RPMI8226 (cell line): ENCODE data around the gene CIDEA.
"Not testable (repeated sequence)": the region's sequence is repeated elsewhere in the genome, so short reads cannot be mapped to it uniquely, and the experiment has no call there.

Experiments
- DNase-seq: peaks from one replicate; pipeline ENCODE4 v3.0.0-alpha.2; 2015

CIDEA gene

DNA sequence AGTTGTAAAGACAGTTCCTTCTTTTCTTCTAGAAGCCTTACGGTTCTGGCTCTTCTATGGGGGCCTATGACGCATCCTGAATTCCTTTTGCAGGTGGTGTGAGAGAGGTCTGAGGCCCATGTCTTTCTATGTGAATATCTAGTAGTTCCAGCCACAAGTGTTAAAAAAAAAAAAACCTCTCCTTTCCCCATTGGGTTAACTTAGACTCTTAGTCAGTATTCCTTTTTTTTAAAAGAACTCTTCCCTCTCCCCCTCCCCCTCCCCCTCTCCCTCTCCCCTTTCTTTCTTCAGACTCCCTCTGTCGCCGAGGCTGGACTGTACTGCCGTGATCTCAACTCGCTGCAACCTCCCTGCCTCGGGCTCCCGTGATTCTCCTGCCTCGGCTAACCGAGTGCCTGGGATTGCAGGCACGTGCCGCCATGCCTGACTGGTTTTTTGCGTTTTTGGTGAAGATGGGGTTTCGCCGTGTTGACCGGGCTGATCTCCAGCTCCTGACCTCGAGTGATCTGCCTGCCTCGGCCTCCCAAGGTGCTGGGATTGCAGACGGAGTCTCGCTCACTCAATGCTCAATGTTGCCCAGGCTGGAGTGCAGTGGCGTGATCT is 11.4 kb upstream of the CIDEA start:
- DNase-seq = no peak

DNA sequence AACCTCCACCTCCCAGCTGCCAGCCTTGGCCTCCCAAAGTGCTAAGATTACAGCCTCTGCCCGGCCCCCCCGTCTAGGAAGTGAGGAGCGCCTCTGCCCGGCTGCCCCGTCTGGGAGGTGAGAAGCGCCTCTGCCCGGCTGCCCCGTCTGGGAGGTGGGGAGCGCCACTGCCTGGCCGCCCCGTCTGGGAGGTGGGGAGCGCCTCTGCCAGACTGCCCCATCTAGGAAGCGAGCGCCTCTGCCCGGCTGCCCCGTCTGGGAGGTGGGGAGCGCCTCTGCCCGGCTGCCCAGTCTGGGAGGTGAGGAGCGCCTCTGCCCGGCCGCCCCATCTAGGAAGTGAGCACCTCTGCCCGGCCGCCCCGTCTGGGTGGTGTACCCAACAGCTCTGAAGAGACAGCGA is 10.9 kb upstream of the CIDEA start:
- DNase-seq = not testable (repeated sequence)

DNA sequence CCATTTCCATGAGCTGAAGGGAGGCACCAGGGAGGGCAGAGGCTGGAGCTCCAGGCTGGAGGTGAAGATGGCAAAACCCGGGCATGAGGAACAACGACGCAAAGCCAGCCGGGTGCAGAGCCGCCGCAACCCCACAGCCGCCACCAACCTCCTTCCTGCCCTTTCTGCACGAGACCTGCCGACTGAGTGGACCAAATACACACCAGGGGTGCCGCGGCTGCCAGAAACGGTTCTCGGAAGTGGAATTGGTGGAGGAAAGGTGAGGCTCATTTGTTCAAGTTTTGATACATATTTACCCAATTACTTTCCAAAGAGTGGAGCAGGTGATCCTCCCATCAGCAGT is 8.4 kb upstream of the CIDEA start:
- DNase-seq = no peak

DNA sequence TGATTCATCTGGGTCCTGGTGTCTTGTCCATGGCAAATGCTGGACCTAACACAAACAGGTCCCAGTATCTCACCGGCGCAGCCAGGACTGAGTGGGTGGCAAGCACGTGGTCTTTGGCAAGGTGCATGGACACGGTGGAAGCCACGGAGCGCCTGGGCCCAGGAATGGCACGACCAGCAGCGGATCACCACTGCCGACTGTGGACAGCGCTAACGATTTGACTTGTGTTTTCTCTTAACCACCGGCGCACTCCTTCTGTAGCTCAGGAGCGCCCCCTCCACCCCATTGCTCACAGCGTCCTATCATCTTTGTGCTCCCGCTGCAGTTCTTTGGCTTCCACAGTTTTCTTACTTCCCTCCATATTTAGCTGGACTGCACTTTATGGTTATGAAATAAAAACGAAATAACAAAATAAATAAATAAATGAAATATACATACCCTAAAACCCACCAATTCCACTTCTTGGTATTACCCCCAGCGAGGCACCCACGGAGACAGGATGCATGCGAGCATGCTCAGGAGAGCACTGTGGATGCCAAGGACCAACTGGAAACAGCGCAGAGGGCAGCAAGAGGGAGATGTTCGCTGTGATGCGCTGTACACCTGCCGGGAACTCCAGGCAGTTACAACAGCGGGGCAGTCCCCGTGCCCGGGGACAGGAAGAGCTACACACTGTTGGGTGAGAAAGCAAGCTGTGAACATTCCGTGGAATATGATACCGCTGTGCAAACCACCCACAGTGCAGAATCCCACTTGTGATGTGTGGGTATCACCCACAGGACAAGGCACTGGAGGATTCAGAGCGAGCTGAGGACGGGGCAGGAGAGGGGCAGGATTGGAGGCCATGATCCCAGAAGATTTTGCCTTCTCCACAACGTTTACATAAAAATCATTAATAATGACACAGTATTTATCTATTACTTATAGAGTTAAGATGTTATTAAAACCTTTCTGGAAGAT is 7.0 kb upstream of the CIDEA start:
- peak; percentile 81 for DNase-seq

DNA sequence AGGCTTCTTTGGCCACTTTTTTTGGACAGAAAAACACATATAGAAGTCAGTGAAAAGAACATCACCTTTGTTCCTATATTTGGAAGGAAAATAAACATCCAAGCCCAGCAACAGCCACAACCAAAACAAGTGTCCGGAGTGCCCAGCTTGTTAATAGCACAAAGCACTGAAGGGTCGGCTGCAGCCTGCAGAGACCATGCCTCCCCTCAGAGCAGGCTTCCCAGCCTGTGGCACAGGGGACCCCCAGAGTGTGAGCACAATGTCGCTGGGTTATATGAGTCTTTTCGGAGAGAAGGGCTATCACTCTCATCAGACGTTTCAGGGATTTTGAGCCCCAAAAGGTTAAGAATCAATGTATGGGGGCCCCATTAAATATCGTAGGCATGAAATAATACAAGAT is 6.2 kb upstream of the CIDEA start:
- DNase-seq = no peak

DNA sequence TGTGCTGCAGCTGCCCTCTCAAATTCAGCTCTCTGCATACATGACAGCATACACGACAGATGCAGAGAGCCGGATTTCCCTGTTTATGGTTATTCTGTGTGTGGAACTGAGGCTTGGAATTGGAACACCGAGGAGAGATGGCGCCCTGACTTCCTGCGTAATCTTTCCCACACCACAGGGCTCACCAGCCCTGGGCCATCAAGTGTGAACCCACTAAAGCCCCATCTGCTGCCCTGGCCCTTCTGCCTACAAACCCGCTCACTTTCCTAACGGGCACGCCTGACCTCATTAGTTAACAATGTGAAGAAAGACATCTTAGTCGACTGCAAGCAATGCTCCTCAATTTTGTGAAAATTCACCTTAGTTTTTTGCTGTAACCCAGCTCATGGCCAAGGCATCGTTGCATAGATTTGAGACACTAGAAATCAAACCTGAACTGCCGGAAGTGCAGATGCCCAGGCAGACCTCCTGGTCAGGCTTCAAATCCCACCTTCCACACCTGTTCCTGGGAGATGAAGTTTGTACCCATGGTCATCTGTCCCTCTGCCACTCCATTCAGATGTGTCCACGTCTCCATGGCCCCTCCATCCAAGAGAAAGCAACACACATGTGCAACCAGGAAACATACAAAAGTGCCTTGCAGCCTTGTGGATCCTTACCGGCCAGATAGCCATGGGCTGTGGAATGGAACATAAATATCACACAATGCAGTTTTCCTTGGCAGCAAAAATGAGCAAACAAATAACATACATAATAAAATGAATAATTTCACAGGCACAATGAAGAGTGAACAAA is 5.0 kb upstream of the CIDEA start:
- no peak for DNase-seq

DNA sequence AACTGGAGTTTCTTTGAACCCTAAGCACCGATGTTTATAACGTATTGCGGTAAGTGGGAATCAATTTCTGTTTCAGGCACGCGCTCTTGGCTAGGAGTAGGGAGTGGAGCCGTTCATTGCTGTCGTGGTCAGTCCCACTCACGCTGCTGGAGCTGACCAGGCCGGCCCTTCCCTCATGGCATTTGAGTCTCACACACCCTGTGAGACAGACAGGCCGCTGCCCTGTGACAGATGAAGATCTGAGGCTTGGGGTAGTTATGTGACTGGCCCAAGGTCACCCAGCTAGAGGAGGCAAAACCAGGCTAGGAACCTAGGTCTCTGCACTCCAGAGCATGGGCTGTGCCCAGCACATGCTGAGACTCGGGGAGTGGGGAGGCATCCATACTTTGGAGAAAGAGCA is 2.9 kb upstream of the CIDEA start:
- DNase-seq = no peak

DNA sequence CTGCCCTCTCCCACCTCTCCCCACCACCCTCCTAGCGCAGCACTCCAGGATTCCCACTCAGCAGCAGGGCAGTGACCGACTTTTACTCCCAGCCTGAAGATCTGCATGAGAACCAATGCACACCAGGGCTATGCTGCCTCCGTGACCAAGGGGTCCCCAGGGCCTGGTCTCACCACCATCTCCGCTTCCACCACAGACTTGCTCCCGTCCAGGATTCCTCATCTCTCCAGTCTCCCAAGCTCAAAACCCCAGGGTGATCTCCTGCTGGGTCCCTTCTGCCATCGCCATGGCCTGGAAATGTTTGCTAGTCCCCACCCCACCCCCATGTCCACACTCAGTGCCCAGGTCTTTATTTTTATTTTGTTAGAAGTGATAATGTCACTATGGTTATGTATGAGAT is 2.1 kb upstream of the CIDEA start:
- no peak for DNase-seq

DNA sequence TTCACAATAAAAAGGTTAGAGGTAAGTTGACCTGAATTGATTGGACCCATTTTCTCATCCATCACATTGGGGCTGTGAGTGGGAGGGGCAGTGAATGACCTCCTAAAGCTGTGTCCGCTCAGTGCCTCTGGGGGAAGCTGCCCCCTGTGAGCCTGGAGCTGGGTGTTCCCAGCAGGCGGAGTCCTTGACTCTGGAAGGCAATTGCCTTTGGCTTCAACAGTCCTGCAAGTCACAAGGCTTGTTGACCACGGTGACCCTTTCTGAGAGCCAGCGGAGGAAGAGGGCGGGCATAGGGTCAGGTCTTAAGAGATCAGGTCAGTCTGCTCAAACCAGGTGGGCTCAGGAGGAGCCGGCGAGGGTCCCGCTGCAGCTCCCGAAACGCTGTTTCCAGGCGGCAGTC is 1.1 kb upstream of the CIDEA start:
- no peak for DNase-seq

DNA sequence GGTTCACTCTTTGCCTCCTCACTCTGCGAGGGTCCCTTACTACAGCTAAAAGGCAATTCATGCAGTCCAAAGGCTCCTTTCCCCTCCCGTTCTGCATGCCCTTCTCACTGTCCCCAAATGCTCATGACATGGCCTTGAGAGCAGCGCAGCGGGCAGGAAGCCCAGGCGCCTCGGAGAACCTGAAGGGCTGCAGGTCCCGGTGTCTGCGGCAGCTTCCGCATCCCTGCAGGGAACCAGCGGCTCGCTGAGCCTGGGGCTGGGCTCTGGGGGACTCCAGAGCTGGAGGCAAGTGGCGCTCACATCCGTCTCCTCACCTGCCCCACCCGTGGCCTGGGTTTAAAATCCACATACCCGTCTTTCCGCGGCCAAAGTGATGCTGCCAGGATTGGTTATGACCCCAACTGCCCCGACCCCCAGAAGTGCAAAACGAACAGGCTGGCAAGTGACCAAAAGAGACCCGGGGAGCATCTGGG is 462 bp upstream of the CIDEA start:
- DNase-seq = no peak

DNA sequence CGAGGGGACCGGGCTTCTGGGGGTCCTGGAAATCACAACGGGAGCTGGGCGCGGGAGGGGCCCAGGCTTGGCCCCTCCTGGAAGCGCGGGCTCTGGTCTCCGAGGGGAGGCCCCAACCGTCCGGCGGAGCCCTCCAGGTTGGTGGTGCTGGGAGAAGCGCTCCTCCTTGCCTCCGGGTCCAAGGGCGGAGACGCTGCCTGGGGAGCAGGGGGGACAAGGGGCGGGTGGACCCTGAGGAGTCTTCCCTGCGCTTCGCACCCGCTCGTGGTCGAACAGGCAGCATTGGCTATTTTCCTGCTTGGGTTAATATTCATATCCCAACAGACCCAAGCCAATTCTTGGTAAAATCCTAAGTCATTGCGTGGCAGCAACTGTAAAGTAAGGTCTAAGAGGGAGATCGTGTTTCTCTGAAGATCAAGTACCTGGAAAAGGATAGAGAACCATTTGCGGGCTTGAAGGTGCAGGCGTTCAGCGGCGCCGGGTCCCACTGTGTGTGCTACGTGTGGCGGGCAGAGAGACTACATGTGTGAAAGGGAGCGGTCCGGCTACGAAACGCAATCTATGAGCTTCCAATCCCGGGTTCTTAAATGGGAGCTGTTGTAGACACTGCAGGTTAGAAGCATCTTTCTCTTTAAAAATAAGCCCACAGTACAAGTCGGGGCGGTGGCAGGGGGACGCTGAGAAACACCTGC is 805 bp downstream of the CIDEA start:
- no peak for DNase-seq

DNA sequence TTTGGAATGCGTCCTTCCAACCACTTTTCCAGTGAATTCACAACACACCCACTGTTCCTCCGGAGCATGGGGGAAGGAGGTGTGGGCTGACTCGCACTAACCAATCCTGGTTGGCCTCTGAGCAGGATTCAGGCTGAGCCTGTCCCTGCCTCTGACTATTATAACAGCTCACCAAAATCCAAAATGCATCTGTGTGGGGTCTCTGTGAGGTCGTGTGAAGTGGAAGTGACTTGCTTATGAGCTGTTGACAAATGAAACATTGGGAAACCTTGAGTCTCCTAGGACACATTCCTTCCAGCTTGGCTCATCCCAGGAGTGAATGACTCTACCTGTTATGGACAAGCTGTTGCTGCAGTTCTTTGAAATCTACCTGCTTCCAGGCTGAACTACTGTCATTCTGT is 1.5 kb downstream of the CIDEA start:
- no peak for DNase-seq

DNA sequence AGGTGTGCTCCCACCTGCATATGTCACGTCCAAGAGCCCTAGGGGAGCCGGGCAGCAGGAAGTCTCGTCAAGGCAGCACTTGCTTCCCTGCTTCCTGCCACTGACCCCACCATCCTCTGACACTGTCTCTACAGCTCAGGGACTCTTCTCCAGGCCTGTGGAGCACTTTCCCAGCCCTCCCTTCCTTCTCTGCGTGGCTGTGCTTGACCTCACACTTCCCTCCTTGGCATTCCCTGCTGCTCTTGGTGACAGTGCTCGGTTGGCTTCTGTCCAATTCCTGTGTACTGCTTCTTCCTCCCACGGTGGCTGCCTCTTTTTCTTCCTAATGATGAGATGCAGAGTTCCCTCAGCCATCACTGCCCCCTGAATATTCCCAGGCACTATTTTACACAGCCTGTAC is 2.8 kb downstream of the CIDEA start:
- DNase-seq = no peak

DNA sequence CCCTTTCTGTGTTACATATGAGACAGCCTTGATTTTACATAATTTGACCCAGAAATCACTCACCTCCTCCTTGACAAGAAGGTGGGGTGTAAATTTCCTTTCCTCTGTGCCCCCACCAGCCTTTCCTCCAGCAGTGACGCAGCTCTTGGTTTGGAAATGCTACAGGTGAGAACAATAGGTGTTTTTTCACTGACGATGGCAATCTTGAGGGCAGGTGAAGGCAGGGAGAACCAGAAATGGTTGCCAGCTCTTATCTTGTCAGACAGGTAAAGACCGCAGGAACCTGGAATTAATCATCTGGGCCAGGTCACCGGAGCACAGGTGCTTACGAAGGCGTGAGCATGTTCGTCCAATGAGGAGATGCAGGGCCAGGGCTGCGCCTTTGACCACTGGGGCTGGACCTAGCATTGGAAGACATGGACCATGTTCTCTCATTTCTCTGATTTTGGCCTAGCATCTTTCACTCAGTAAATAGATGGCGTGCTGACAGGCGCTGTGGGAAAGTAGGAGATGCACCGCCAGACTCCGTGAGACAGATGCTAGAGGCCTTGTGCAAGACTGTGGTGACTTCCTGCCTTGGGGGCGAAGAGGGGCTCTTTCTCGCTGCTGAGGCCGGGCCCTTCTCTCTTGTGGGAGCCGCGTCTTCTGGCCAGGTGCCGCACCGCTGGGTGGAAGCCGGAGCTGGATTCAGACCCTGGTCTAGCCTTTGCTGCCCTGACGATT is 4.0 kb downstream of the CIDEA start:
- DNase-seq = no peak

DNA sequence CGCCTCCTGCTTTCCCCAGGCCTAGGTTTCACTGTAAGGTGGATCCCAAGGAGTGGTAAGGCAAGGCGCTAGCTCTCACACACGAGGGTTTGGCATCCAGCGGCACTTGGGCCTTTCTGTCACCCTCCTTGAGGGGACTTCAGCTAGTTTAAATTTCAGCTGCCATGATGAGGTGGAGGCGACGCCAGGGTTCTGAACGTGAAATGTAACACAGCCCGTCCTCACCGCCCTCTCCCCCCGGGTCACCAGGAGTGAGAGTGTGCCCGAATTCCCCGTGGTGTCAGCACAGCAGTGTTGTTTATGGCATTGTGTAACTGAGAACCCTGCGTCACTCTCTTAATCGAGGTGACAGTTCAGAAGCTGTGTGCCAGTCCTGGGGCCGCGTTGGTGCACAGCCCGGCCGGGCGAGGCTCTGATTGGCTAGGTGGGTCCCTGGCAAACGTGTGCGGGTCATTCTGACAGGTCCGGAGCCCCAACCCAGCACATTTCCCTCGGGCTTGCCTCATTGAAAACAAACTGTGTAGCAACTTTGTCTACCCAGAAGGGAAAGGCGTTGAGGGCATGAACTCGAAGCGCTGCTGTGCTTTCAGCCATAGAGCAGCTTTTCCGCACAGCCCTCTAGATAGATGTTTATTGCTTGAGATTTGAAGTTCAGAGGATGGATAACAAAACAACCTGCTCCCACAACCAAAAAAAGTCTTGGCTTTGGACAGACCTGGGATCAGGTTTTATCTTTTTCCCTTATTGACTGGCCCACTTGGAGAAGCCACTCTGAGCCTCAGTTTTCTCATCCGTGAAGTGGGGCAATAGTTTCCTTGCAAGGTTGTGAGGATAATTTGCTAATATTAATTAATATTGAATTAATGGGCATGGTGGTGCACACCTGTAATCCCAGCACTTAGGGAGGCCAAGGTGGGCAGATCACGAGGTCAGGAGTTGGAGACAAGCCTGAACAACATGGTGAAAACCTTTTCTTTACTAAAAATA is 4.9 kb downstream of the CIDEA start:
- no peak for DNase-seq

DNA sequence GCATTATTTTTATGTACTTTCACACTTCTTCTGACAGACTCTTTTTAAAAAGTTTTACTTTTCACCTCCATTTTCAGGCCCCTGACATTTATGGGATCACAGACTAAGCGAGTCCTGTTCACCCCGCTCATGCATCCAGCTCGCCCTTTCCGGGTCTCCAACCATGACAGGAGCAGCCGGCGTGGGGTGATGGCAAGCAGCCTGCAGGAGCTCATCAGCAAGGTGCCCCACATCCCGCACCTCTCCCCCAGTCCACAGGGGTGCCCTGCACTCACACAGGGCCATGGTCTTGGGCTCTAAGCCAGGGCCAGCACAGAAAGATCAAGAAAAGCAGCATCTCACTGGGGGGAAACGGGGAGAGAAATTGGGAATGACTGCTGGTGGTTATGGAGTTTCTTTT is 8.6 kb downstream of the CIDEA start:
- no peak for DNase-seq

DNA sequence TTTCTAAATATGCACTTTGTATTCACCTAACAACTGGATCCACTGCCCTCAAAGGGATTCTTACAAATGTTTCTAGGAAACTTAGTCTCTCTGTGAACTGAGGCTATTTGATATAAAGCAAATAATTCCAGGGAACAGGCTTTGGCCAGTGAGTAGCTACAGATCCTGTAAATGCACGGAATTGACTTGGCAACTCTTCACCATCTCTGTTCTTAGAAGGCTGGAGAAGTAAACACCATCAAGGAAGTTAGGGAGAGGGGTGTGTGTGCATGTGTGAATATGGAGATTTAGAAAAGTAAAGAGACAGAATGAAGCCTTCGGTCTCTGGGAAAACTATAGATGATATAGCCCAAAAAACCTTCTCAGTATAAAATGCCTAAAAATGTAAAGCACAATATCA is 10.7 kb downstream of the CIDEA start:
- DNase-seq = no peak

DNA sequence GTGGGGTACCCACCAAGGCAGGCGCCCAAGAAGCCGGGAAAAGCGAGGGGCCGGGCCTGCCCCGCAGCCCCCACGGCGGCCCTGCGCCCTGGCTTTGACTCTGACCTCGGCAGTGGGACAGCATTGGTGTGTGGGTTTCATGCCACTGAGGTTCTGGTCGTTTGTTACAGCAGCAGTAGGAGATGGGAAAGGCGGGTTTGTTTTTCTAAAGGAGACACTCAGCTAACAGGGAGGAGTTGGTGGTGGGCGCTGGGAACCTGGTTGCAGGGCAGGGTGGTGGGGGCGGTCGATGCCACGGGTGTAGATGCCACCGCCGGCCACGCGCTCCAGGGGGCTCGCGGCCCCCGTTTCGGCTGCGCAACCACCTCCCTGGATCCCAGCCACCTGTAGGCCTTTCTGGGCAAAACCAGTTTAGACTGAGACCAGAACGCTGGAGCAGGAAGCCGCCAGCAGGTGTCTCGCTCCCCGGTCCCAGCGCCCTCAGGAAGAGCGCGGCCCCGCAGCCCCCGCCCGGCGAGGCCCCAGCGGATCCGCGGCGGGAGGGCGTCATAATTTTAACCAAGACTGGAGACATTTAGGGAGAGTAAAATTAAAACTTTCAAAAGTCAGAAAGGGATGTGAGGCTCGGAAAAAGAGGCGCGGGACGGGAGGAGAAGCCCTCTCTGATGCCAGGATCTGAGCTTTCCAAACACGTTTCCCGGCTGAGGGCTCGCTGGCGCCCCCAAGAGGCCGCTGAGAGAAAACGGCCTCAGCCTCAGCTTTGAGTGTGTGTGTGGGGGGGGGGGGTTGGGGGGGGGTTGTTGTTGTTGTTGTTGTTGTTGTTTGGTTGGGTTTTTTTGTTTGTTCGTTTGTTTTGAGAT is 17.4 kb downstream of the CIDEA start:
- DNase-seq = peak; percentile 81

DNA sequence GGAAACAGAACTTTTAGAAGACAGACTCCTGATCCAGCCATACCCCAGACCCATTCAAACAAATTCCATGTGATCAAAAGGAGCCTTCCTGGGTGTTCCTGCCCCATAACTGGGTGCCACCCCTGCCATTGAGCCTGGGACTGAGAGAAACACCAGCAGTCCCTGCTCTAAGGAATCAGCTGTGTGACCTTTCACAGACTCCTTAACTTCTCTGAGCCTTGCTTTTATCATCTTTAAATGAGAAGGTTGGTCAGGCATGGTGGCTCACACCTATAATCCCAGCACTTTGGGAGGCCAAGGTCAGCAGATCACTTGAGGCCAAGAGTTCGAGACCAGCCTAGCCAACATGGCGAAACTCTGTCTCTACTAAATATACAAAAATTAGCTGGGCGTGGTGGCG is 20.6 kb downstream of the CIDEA start:
- DNase-seq = no peak
